ENCODE measurements around the gene FANCC. TPM values are rescaled to one million over a fixed set of nuclear protein-coding genes. Genes with fewer than 3 reads are reported as not detected.

Gene FANCC
- total and polyA plus RNA-seq, 2 of the 8 experiments (the other 6 are each of a cell fraction or from before 2014, with no cell fraction given): 7.8 to 15.2 TPM

- no peak overlapping the region for H4K5ac ChIP-seq (ENCODE audit: insufficient read length, low read depth, low read length)
- H4K8ac ChIP-seq (ENCODE audit: extremely low read depth, insufficient read depth, low read length): 0 out of 2 replicates have a peak overlapping the region, but pooled peaks have one; percentile 35
- FAIRE-seq (no peak), DNase-seq (ENCODE audit: low read depth in 1 of 2, low spot score in 2 of 2) (peak in 1 of 2 experiments; percentile 93)
- no peak overlapping the region for H2BK20ac ChIP-seq (ENCODE audit: low read length)
- no peaks in the 10 kb centered on the region for H3K36me3 ChIP-seq (ENCODE audit: control insufficient read depth in 2 of 4, insufficient read depth in 4 of 4, low read length in 3 of 4)
- no peak overlapping the region for H2BK12ac ChIP-seq (ENCODE audit: low read depth, low read length)
- ChIA-PET CTCF (ENCODE audit: partially characterized antibody) (interaction anchor here (0.6 to 13.7 kb wide), 67 partner anchors 8 to 650 kb away, joined by 3 to 209 read pairs (median 4); partner anchors contain the start of gene PCAT7), POLR2A (ENCODE audit: partially characterized antibody) (interaction anchor here (0.8 kb wide), 1 partner anchor 40 kb away, joined by 3 read pairs; no protein-coding TSS in a partner anchor)
- peak overlapping the region; percentile 12 to 58 (median 40); a peak in 7 of 8 replicates for H3K4me3 ChIP-seq (ENCODE audit: extremely low read depth in 1 of 4, insufficient read depth in 2 of 4, low read depth in 3 of 4, low read length in 4 of 4)
- H3K27me3 ChIP-seq (replicated peaks in 1 of 4; ENCODE audit: control insufficient read depth in 3 of 4, extremely low read depth in 1 of 4, insufficient read depth in 3 of 4, low read length in 3 of 4): no peaks in the 10 kb centered on the region
- no peaks in the 10 kb centered on the region for H3K79me1 ChIP-seq (ENCODE audit: low read depth, low read length)
- no peak overlapping the region for H3K23ac ChIP-seq (ENCODE audit: insufficient read length)
- no peaks in the 10 kb centered on the region for H3K79me2 ChIP-seq (ENCODE audit: control insufficient read depth in 1 of 2, insufficient read depth in 2 of 2, low read length in 2 of 2)
- peaks cover 5 to 28% (median 14%) of the 10 kb centered on the region in 4 experiments for H3K4me1 ChIP-seq (replicated peaks in 1 of 4; ENCODE audit: control insufficient read depth in 3 of 4, insufficient read depth in 4 of 4, low read length in 3 of 4)
- no peak overlapping the region for H2AK5ac ChIP-seq (ENCODE audit: low read depth, low read length)
- no peak overlapping the region for H3K56ac ChIP-seq (replicated peaks; ENCODE audit: insufficient read length, low read depth, low read length)
- H4K20me1 ChIP-seq (replicated peaks in 1 of 2; ENCODE audit: control insufficient read depth in 1 of 2, insufficient read depth in 2 of 2, low read length in 2 of 2): no peaks in the 10 kb centered on the region
- no peak overlapping the region for H3K9ac ChIP-seq (replicated peaks in 1 of 4; ENCODE audit: extremely low read depth in 1 of 4, low read depth in 3 of 4, low read length in 3 of 4)
- no peak overlapping the region for H3K4ac ChIP-seq (replicated peaks; ENCODE audit: insufficient read length, low read depth, low read length)
- H2AFZ ChIP-seq (ENCODE audit: low read length): 0 out of 2 replicates have a peak overlapping the region, but pooled peaks have one; percentile 6
- peak overlapping the region; percentile 7 to 73; a peak in 3 of 4 replicates for H3K4me2 ChIP-seq (ENCODE audit: insufficient read depth in 1 of 2, low read depth in 2 of 2, low read length in 2 of 2)
- no peak overlapping the region for H4K91ac ChIP-seq (replicated peaks; ENCODE audit: insufficient read length, low read length)
- no peak overlapping the region for H2BK15ac ChIP-seq (ENCODE audit: low read length)
- no peak overlapping the region for H3K14ac ChIP-seq (ENCODE audit: insufficient read length)
- no peaks in the 10 kb centered on the region for H3K9me3 ChIP-seq (ENCODE audit: insufficient read depth in 2 of 2, low read depth in 1 of 2, low read length in 1 of 2)
- no peak overlapping the region for H3K18ac ChIP-seq (ENCODE audit: extremely low read depth, low read length)
- H3K23me2 ChIP-seq (ENCODE audit: low read depth, low read length): no peaks in the 10 kb centered on the region
- 21% methylated on average over 33 of the region's 35 CpGs; no CpG with 5 or more reads in 1 of the 2 experiments for WGBS, 2 experiments (ENCODE audit: extremely low coverage in 1 of 2, insufficient coverage in 1 of 2, insufficient read length in 1 of 2, insufficient replicate concordance in 2 of 2, low coverage in 1 of 2, low lambda C conversion rate in 2 of 2, missing lambda C conversion rate in 1 of 2)
- no peak overlapping the region for H3K27ac ChIP-seq (ENCODE audit: low read depth, low read length)
- no peak overlapping the region for H2BK120ac ChIP-seq (replicated peaks; ENCODE audit: low read depth, low read length)
- no peak overlapping the region for H2BK5ac ChIP-seq (ENCODE audit: low read depth, low read length)
- TF ChIP-seq KDM4A (IDR thresholded peaks at IDR 0.05; ENCODE audit: low read depth, low read length, severe bottlenecking) (peak; percentile 80), CTCF (IDR thresholded peaks at IDR 0.05; ENCODE audit: control extremely low read depth in 1 of 3, insufficient read depth in 1 of 3, low read depth in 1 of 3, low read length in 3 of 3) (peak; percentile 93 to 99 (median 97)), HDAC2 (IDR thresholded peaks at IDR 0.05; ENCODE audit: borderline replicate concordance in 1 of 2, low read depth in 2 of 2, low read length in 2 of 2) (no peak), SAP30 (IDR thresholded peaks at IDR 0.05; ENCODE audit: insufficient read depth, insufficient replicate concordance, low read length) (no peak), E2F6 (IDR thresholded peaks at IDR 0.05) (peak; percentile 19; the same call in 1 of the 2 replicates)
- TF ChIP-seq, protein P1, sequence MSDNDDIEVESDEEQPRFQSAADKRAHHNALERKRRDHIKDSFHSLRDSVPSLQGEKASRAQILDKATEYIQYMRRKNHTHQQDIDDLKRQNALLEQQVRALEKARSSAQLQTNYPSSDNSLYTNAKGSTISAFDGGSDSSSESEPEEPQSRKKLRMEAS (IDR thresholded peaks at IDR 0.05): 0 out of 2 replicates have a peak, but pooled peaks have one; percentile 22
These were observed 190.0 kb downstream of the FANCC start for GRCh38 chr9:95127249-95128176.
